Hepatocyte (in vitro differentiated cells): Measurements from ENCODE around the gene SMIM43. TPM values are rescaled to one million over a fixed set of nuclear protein-coding genes. Genes with fewer than 3 reads are reported as not detected.

Source experiments
- DNase-seq: peaks from one replicate; pipeline ENCODE4 v3.0.0-alpha.2; 2016; ENCODE audit warnings: low spot score
- H2AFZ ChIP-seq: fragments of 200-600 bp; sonication (generic); 2 replicates; pipeline ENCODE4 v1.6.0; 2016; ENCODE audit warnings: antibody characterized with exemption, mild to moderate bottlenecking
- H3K27ac ChIP-seq: fragments of 200-600 bp; sonication (generic); 2 replicates; pipeline ENCODE4 v1.5.1; 2016; ENCODE audit warnings: mild to moderate bottlenecking
- H3K27me3 ChIP-seq: fragments of 200-600 bp; sonication (generic); 2 replicates; pipeline ENCODE4 v1.6.1; 2016
- H3K36me3 ChIP-seq: fragments of 200-600 bp; sonication (generic); replicated peaks from 2 replicates; pipeline ENCODE4 v1.5.1; 2016; ENCODE audit warnings: low read depth; ENCODE audit not compliant: insufficient read depth
- H3K4me1 ChIP-seq: fragments of 200-600 bp; sonication (generic); 2 replicates; pipeline ENCODE4 v1.5.1; 2016; ENCODE audit warnings: mild to moderate bottlenecking, moderate library complexity; ENCODE audit not compliant: insufficient read depth
- H3K4me2 ChIP-seq: fragments of 200-600 bp; sonication (generic); 2 replicates; pipeline ENCODE4 v1.6.0; 2016
- H3K4me3 ChIP-seq: fragments of 200-600 bp; sonication (generic); 2 replicates; pipeline ENCODE4 v1.5.1; 2016; ENCODE audit warnings: mild to moderate bottlenecking
- H3K79me2 ChIP-seq: fragments of 200-600 bp; sonication (generic); 2 replicates; pipeline ENCODE4 v1.6.0; 2017; ENCODE audit warnings: mild to moderate bottlenecking
- H3K9me2 ChIP-seq: fragments of 200-600 bp; sonication (generic); replicated peaks from 2 replicates; pipeline ENCODE4 v1.6.0; 2017; ENCODE audit warnings: mild to moderate bottlenecking; ENCODE audit not compliant: insufficient read depth
- H3K9me3 ChIP-seq: fragments of 200-600 bp; sonication (generic); 2 replicates; pipeline ENCODE4 v1.5.1; 2016; ENCODE audit warnings: low read depth, mild to moderate bottlenecking
- H4K20me1 ChIP-seq: fragments of 200-600 bp; sonication (generic); 2 replicates; pipeline ENCODE4 v1.6.0; 2016; ENCODE audit warnings: mild to moderate bottlenecking; ENCODE audit not compliant: insufficient read depth, poor library complexity, severe bottlenecking
- EZH2 ChIP-seq: fragments of 200-600 bp; sonication (generic); IDR thresholded peaks from 2 replicates; pipeline ENCODE4 v1.6.1; 2016; ENCODE audit warnings: antibody characterized with exemption, mild to moderate bottlenecking, borderline replicate concordance
- EZH2phosphoT487 ChIP-seq: fragments of 200-600 bp; sonication (generic); IDR thresholded peaks from one replicate; pipeline ENCODE4 v1.6.1; 2018; ENCODE audit warnings: antibody characterized with exemption, mild to moderate bottlenecking, low read depth, moderate library complexity; ENCODE audit not compliant: unreplicated experiment, severe bottlenecking
- WGBS: methylation state at CpG from one replicate; pipeline ENCODE4 v1.1.6; 2016; ENCODE audit warnings: low lambda C conversion rate; ENCODE audit errors: missing lambda C conversion rate; 5-methylcytosine and 5-hydroxymethylcytosine counted together
- polyA plus RNA-seq: library from polyadenylated mRNA; unstranded; fragments of >200 nt; fragmentation: Nextera tagmentation; extraction: Ambion mirVana; gene quantifications from 2 replicates; pipeline ENCODE4 v1.2.1, GENCODE V29; 2016
- total RNA-seq: library from RNA; depleted of rRNA; stranded (reverse); fragments of >200 nt; gene quantifications from 2 replicates; pipeline ENCODE4 v1.2.3, GENCODE V29; 2014
- TF ChIP-seq, protein P1 (sequence below): fragments of 200-600 bp; sonication (generic); IDR thresholded peaks from 2 replicates; pipeline ENCODE4 v1.5.1; 2016; ENCODE audit warnings: antibody characterized with exemption, mild to moderate bottlenecking; ENCODE audit not compliant: poor library complexity

SMIM43 gene
- total and polyA plus RNA-seq, 2 experiments from 2014 or later: 0.95 TPM; not detected in 1

DNA sequence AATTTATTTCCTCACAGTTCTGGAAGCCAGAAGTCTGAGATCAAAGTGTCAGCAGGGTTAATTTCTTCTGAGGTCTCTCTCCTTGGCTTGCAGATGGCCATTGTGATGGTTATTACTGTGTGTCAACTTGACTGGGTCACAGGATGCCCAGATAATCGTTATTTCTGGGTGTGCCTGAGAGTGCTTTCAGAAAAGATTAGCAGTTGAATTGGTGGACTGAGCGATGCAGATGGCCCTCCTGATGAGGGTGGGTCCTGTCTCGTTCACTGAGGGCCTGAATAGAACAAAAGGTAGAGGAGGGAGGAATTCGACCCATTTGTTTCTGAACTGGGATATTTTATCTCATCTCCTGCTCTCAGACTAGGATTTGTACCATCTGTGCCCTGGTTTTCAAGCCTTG is 15.7 kb downstream of the SMIM43 start:
- Histone ChIP-seq H3K27ac (no peak overlapping the region), H3K36me3 (no peaks in the 10 kb centered on the region), H2AFZ (no peak overlapping the region), H3K79me2 (no peaks in the 10 kb centered on the region), H4K20me1 (no peaks in the 10 kb centered on the region), H3K4me1 (no peaks in the 10 kb centered on the region), H3K9me3 (no peaks in the 10 kb centered on the region), H3K9me2 (no peaks in the 10 kb centered on the region), H3K27me3 (no peaks in the 10 kb centered on the region), H3K4me3 (no peak overlapping the region), H3K4me2 (no peak overlapping the region)
- no peak for DNase-seq
- TF ChIP-seq, protein P1, sequence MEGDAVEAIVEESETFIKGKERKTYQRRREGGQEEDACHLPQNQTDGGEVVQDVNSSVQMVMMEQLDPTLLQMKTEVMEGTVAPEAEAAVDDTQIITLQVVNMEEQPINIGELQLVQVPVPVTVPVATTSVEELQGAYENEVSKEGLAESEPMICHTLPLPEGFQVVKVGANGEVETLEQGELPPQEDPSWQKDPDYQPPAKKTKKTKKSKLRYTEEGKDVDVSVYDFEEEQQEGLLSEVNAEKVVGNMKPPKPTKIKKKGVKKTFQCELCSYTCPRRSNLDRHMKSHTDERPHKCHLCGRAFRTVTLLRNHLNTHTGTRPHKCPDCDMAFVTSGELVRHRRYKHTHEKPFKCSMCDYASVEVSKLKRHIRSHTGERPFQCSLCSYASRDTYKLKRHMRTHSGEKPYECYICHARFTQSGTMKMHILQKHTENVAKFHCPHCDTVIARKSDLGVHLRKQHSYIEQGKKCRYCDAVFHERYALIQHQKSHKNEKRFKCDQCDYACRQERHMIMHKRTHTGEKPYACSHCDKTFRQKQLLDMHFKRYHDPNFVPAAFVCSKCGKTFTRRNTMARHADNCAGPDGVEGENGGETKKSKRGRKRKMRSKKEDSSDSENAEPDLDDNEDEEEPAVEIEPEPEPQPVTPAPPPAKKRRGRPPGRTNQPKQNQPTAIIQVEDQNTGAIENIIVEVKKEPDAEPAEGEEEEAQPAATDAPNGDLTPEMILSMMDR: no peak
- TF ChIP-seq EZH2phosphoT487 (no peak), EZH2 (no peak)
- 25% methylated on average over 4 of the region's 4 CpGs for WGBS

- H3K27me3 ChIP-seq: no peaks in the 10 kb centered on the region
- no peaks in the 10 kb centered on the region for H3K9me2 ChIP-seq
- no peaks in the 10 kb centered on the region for H3K9me3 ChIP-seq
- H3K36me3 ChIP-seq: no peaks in the 10 kb centered on the region
- H3K27ac ChIP-seq: no peak overlapping the region
- DNase-seq: no peak
- no peaks in the 10 kb centered on the region for H3K4me1 ChIP-seq
- no peak overlapping the region for H2AFZ ChIP-seq
- no peak overlapping the region for H3K4me2 ChIP-seq
- no peaks in the 10 kb centered on the region for H4K20me1 ChIP-seq
- TF ChIP-seq, protein P1: no peak
- no peak for TF ChIP-seq EZH2phosphoT487
- TF ChIP-seq EZH2: no peak
- no peak overlapping the region for H3K4me3 ChIP-seq
- WGBS: 70% methylated on average over 3 of the region's 3 CpGs
- no peaks in the 10 kb centered on the region for H3K79me2 ChIP-seq
Measured at GRCh38 chr4:121742794-121743193, 22.2 kb downstream of the SMIM43 start.

GRCh38 chr4:121741751-121742150 is 23.2 kb downstream of the SMIM43 start:
- Histone ChIP-seq H3K79me2 (no peaks in the 10 kb centered on the region), H4K20me1 (no peaks in the 10 kb centered on the region), H3K27ac (no peak overlapping the region), H3K9me3 (no peaks in the 10 kb centered on the region), H3K9me2 (no peaks in the 10 kb centered on the region), H3K36me3 (no peaks in the 10 kb centered on the region), H3K4me2 (no peak overlapping the region), H3K27me3 (no peaks in the 10 kb centered on the region), H3K4me3 (no peak overlapping the region), H2AFZ (no peak overlapping the region), H3K4me1 (no peaks in the 10 kb centered on the region)
- WGBS: 46% methylated on average over 7 of the region's 7 CpGs
- no peak for DNase-seq
- no peak for TF ChIP-seq EZH2
- TF ChIP-seq, protein P1: no peak

GRCh38 chr4:121740796-121741409 is 24.1 kb downstream of the SMIM43 start:
- Histone ChIP-seq H2AFZ (no peak overlapping the region), H3K4me1 (no peaks in the 10 kb centered on the region), H3K4me3 (no peak overlapping the region), H4K20me1 (no peaks in the 10 kb centered on the region), H3K9me2 (no peaks in the 10 kb centered on the region), H3K4me2 (no peak overlapping the region), H3K36me3 (no peaks in the 10 kb centered on the region), H3K79me2 (no peaks in the 10 kb centered on the region), H3K27me3 (no peaks in the 10 kb centered on the region), H3K9me3 (no peaks in the 10 kb centered on the region), H3K27ac (no peak overlapping the region)
- DNase-seq: no peak
- no peak for TF ChIP-seq EZH2phosphoT487
- TF ChIP-seq, protein P1: no peak
- TF ChIP-seq EZH2: no peak
- WGBS: 82% methylated on average over 12 of the region's 12 CpGs
